GM21447 (cell line): ENCODE measurements around the gene PRR12.
A peak's percentile ranks its signal among the peaks of the same experiment; 100 is the strongest.

ENCODE experiments used
- ATAC-seq: cut with Tn5 transposase; IDR thresholded peaks from one replicate; pipeline ENCODE4 v1.9.1; 2021; ENCODE audit not compliant: unreplicated experiment

Gene PRR12

DNA sequence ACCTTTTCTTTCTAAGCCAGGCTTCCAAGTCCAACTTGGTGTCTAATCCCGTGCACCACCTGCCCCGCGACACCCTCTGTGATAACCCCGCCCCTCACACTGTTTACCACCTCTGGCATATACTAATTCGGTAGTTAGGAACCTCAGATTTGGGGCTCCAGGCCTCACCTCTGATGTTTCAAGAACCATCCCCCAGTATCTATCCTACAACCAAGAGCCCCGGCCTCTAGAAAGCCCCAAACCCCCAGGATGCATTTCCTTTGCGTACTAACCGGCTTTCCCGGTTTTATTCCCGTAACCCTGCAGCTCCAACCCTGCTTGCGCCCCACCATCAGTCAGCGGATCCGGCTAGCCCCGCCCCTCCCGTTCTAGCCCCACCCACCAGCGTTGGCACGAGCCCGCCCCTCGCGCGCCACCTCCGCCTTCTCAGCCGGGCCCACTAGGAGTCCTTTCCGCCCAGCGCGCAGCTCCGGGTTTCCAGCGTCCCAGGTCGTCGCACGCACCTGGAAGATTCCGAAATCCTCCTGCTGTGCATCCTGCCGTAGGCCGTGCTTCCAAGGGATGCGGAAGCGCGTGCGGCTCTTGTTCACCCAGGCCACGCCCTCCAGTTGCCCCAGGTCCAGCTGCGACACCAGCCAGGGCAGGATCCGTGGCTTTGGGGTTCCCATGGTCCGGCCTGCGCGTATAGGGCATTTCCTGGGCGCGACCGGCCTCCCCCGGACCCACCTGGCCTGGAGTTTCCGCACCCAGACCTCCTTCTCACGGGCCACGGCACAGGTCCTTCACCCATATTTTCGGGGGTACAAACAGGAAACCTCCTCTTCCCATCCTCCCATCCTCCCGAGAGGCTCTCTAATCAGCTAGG, 73.4 kb downstream of the PRR12 start:
- ATAC-seq: peak; percentile 28

DNA sequence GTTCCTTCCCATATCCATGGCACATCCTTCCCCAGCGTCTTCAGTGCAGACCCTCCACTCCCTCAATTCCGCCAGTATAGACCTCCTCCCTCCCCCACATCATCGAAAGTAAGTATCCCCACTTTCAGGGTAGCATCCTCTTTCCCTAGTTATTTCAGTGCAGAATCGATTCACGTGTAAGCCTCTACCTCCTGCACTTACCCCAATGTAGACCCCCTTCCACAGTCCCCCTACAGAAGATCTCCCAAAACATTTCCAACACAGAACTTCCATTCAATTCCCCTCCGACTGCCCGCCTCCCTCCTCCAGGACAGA, 74.0 kb downstream of the PRR12 start:
- ATAC-seq: no peak

DNA sequence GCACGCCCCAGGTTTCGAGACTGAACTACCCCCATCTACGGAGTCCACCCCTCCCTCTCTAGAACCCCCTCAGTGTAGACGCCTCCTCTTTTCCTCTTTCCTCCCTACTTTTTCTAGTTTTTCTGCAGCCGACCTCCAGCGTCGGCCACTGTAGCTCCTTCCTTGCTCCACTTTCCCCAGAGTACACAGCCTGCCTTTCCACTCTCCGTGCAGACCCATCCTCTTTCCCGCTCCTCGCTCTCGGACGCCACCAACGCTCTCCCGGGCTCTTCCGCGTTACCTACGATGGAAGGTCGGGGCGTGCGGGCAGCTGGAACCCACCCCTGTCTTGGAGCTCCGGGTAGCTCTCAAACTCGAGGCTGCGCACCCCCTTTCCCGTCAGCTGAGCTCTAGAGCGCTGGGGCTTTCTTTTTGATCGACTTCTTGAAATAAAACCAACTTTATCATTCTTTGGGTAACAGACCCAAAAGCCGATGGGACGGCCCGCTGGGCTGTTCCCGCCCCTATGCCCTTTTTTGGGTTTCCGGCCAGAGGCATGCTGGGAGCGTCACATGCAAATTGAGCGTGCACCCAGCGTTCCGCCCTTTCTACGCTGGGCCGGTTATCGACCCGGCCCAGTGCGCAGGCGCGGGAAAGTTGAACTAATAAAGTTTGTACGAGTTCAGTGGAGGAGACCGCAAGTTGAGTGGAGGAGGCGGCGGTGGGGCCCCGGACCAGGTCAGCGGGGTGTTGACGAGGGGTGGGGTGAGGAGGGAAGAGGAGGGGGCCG, 74.6 kb downstream of the PRR12 start, which contains the start of the genes BCL2L12 and IRF3:
Gene BCL2L12, plus strand, starts transcription at position 583 of the 769 bp plus-strand sequence. CDS start 760 bp downstream, outside the sequence.
Gene IRF3, minus strand, starts transcription at position 507 of the 769 bp plus-strand sequence. CDS start 1,019 bp downstream, outside the sequence.
- peak; percentile 73 for ATAC-seq

DNA sequence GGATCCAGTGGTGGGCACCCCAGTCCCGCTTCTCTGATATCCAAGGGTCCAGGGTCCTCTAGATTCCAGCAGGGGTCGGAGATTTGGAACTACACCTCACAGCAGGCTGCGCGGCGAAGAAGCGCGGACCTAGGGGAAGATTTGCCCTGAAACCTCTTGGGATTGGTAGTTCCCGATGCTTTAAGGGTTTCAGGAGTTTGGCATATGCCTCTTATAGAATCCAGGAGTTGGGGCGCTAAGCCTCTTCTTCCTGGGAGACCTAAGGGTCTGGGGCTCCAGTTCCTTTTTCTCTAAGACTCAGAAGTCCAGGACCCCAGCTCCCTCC, 75.1 kb downstream of the PRR12 start:
- ATAC-seq: peak; percentile 2

DNA sequence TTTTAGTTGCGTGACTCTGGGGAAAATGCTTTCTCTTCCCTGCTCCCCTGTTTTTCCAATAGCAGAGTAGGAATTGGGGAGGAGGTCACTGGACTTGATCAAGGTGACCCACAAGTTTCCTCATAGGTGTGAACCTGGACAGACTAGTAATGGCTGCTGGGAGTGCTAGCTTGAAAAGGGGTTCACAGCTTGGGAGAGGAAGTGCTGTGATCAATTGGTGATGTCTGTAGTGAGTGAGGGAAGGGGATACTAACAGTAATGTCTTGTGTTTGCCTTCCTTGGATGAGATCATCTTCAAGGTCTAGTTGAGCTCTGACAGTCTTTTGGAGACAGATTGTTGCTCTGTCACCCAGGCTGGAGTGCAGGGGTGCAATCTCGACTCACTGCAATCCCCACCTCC, 76.5 kb downstream of the PRR12 start:
- no peak for ATAC-seq

DNA sequence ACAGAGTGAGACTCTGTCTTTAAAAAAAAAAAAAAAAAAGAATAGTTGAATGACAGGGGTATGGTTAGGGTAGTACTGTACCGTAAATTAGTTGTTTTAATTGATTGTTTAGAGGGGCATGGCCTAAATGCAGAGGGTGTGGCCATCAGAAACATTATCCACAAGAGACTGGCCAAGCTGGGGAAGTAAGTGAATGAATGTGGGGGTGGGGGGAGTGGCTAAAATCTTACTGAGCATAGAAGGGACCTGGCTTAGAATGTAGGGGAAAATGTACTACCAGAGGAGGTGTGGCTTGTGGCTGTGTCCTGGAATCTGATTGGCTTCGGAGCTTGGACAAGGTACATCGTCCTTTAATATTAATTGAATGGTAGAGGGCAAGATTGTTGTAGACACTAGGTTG, 78.5 kb downstream of the PRR12 start:
- no peak for ATAC-seq

DNA sequence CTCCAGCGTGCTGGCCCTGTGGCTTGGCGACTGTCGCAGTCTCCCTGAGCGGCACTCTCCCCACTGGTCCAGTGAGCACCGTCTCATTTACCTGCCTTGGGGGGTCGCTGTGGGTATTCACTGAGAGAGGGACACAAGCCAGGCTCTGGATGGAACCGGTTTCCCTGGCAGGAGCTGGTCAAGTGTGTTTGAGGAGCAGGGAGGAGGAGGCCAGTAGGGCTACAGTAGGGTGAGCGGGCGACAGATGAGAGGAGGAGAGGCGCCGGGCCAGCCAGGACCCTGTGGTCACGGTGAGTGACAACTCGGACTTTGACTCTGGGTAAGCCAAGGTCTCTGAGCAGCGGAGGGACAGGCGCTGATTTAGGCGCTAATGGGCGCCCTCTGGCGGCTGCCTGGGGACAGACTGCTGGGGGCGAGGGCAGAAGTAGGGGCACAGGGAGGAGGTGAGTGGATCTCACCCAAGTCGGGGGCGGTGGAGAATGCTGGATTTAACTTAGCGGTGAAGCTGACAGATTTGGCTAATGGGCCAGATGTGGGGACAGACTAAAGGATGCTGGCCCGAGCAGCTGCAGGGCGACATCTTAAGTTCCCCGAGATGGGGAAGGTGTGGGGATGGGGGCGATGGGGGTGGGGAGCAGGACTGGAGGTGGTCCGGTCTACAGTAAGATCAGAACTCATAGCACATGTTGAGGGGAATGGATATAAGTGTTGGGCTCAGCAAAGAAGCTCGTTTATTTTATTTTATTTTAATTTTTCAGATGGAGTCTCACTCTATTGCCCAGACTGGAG, 81.3 kb downstream of the PRR12 start:
- no peak for ATAC-seq
